ENCODE data around the gene P2RY8. TPM values are rescaled to one million over a fixed set of nuclear protein-coding genes. Genes with fewer than 3 reads are reported as not detected.

Gene P2RY8
- polyA plus RNA-seq, 3 donors from 2014 or later = 96.8 to 232 (median 119) TPM

DNA sequence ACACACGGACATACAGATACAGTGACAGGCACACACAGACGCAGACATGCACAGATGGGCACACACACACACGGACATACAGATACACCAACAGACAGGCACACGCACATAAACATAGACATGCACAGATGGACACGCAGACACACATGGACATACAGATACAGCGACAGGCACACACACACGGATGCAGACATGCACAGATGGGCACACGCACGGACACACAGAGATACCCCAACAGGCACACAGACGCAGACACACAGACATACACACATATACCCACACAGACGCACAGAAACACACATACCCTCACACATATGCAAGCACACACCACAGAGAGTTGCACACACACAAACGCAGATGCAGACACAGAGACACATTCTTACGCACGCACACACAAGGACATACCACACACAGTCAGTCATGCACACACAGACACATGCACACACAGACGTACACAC is 120.6 kb downstream of the P2RY8 start:
- no peak for DNase-seq
- no peak overlapping the region for H3K4me3 Mint-ChIP-seq
- no peak overlapping the region for H3K27ac Mint-ChIP-seq
- H3K4me1 Mint-ChIP-seq = peaks cover 6 to 17% of the 10 kb centered on the region in 2 donors
- H3K36me3 Mint-ChIP-seq = peaks cover 19 to 27% (median 23%) of the 10 kb centered on the region in 3 donors
- H3K9me3 Mint-ChIP-seq = peaks cover 0 to 1% (median 0%) of the 10 kb centered on the region in 6 donors
- H3K27me3 Mint-ChIP-seq (ENCODE audit: low read depth in 3 of 3) = peaks cover 0 to 4% (median 0%) of the 10 kb centered on the region in 3 donors

Other genes with a start within 250 kb of the P2RY8 start
- gene IL3RA, start 200.4 kb downstream of the P2RY8 start, polyA plus RNA-seq = 1 to 10 TPM in 2 of 3 donors, under 1 TPM in 1; 0.79 to 5.0 (median 1.5) TPM
- gene SLC25A6, start 145.1 kb downstream of the P2RY8 start, polyA plus RNA-seq = 100 to 1,000 TPM; 330 to 354 (median 347) TPM
- 10 to 100 TPM; 58.1 to 68.6 (median 67.1) TPM for gene ASMTL, start 84.3 kb downstream of the P2RY8 start, polyA plus RNA-seq
- 10 to 100 TPM; 13.3 to 50.1 (median 15.4) TPM for gene AKAP17A, start 54.4 kb upstream of the P2RY8 start, polyA plus RNA-seq
- gene ASMT, start 77.9 kb upstream of the P2RY8 start, polyA plus RNA-seq = not detected